Mucosa of rectum (tissue), 2 donors: ENCODE results near the gene PIGP.

ENCODE experiments used
- H3K27ac ChIP-seq, 2 donors: one replicate each; pipeline ENCODE4 v1.7.0; 2013; ENCODE audit warnings: inconsistent platforms in 2 of 2, low read depth in 2 of 2, low read length in 2 of 2
- H3K27me3 ChIP-seq, 2 donors: one replicate each; pipeline ENCODE4 v1.7.0; 2013; ENCODE audit warnings: low read length in 2 of 2; ENCODE audit not compliant: control insufficient read depth in 2 of 2, insufficient read depth in 2 of 2
- H3K36me3 ChIP-seq, 2 donors: one replicate each; pipeline ENCODE4 v1.7.0; 2013; ENCODE audit warnings: low read length in 2 of 2; ENCODE audit not compliant: control insufficient read depth in 2 of 2, insufficient read depth in 2 of 2
- H3K4me1 ChIP-seq, 2 donors: one replicate each; pipeline ENCODE4 v1.7.0; 2013; ENCODE audit warnings: low read length in 2 of 2, mild to moderate bottlenecking in 1 of 2; ENCODE audit not compliant: control insufficient read depth in 2 of 2, insufficient read depth in 2 of 2
- H3K4me3 ChIP-seq, 2 donors: one replicate each; pipeline ENCODE4 v1.7.0; 2013; ENCODE audit warnings: low read length in 2 of 2
- H3K9ac ChIP-seq, 2 donors: one replicate each; pipeline ENCODE4 v1.7.0; 2013; ENCODE audit warnings: low read length in 2 of 2, low read depth in 1 of 2, mild to moderate bottlenecking in 1 of 2
- H3K9me3 ChIP-seq, 2 donors: one replicate each; pipeline ENCODE4 v1.7.0; 2013; ENCODE audit warnings: low read length in 2 of 2; ENCODE audit not compliant: control insufficient read depth in 2 of 2
- donor health status: healthy.
- donor health status: Normal muscosa, but diverticular disease.

Gene PIGP

GRCh38 chr21:37077403-37077802 lies 4.5 kb upstream of the PIGP start:
- Histone ChIP-seq H3K4me1 (peaks cover 7 to 8% of the 10 kb centered on the region in 2 donors), H3K27ac (no peak overlapping the region), H3K36me3 (no peaks in the 10 kb centered on the region), H3K27me3 (no peaks in the 10 kb centered on the region), H3K9me3 (no peaks in the 10 kb centered on the region), H3K9ac (no peak overlapping the region), H3K4me3 (no peak overlapping the region)

DNA sequence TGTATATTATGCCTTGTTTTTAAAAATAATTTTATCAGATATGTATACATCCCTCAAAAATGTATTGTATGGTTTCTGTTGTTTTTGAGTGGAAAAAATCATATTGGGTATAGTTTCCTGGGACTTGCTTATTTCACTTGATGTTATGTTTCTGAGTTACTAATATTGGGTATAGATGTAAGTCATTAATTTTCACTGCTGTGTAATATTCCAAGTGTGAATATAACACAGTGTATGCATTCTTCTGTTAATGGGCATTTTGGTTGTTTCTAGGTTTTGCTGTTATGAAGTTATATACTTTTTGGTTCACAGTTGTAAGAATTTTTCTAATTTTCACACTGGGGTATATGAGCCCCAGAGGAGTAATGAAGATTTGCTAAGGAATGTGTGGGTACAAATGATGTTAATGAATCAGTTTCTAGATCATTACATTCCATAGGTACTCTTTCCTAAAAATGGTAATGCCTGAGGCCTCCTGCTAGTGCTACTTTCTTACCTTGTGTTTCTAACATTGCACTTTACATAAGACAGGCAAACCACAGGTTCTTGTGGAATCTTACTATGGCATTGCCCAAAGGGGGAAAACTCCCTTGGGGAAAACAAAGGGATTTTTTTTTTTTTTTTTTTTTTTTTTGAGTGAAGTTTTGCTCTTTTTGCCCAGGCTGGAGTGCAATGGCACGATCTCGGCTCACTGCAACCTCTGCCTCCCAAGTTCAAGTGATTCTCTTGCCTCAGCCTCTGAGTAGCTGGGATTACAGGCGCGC lies 3.4 kb upstream of the PIGP start:
- no peak overlapping the region for H3K4me3 ChIP-seq
- H3K9ac ChIP-seq, result no peak overlapping the region

GRCh38 chr21:37075214-37075770 lies 2.4 kb upstream of the PIGP start:
- no peaks in the 10 kb centered on the region for H3K36me3 ChIP-seq
- no peak overlapping the region for H3K27ac ChIP-seq
- no peak overlapping the region for H3K9ac ChIP-seq
- no peaks in the 10 kb centered on the region for H3K9me3 ChIP-seq
- H3K4me3 ChIP-seq, result no peak overlapping the region
- H3K27me3 ChIP-seq, result no peaks in the 10 kb centered on the region
- peaks cover 16 to 18% of the 10 kb centered on the region in 2 donors for H3K4me1 ChIP-seq

More for the DNA sequence above, 3.4 kb upstream of the PIGP start:
- no peaks in the 10 kb centered on the region for H3K9me3 ChIP-seq
- no peaks in the 10 kb centered on the region for H3K36me3 ChIP-seq
- H3K4me1 ChIP-seq, result peaks cover 13 to 18% of the 10 kb centered on the region in 2 donors
- H3K27me3 ChIP-seq, result no peaks in the 10 kb centered on the region
- H3K27ac ChIP-seq, result no peak overlapping the region

DNA sequence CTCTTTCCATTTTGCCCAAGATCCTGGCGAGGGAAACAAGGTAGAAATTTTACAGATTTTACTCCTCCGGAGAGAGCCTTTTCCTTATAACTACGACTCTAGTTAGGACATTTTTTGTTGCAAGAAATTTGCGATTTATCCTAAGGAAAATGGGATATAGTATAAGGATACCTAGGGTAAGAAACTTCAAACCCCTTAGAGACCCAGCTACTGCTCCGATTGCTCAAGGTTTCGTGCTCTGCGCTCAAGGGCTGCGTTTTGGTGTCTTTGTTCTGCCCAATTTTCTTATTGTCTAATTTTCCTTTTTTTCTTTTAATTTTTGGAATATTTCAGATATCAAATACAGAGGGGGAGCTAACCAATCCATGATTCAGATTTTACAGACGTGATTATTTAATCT lies 1.7 kb upstream of the PIGP start:
- H3K9ac ChIP-seq, result peak overlapping the region; percentile 93 to 97
- peak overlapping the region; percentile 96 to 99 for H3K4me3 ChIP-seq
- H3K9me3 ChIP-seq, result no peaks in the 10 kb centered on the region
- no peaks in the 10 kb centered on the region for H3K27me3 ChIP-seq
- H3K4me1 ChIP-seq, result peaks cover 16 to 18% of the 10 kb centered on the region in 2 donors
- H3K27ac ChIP-seq, result peak overlapping the region; percentile 98
- no peaks in the 10 kb centered on the region for H3K36me3 ChIP-seq

- H3K4me1 ChIP-seq, result peaks cover 16 to 18% of the 10 kb centered on the region in 2 donors
- peak overlapping the region; percentile 93 to 97 for H3K9ac ChIP-seq
- peak overlapping the region; percentile 96 to 99 for H3K4me3 ChIP-seq
- H3K27me3 ChIP-seq, result no peaks in the 10 kb centered on the region
- H3K9me3 ChIP-seq, result no peaks in the 10 kb centered on the region
- peak overlapping the region; percentile 98 for H3K27ac ChIP-seq
- H3K36me3 ChIP-seq, result no peaks in the 10 kb centered on the region
These were observed 1.3 kb upstream of the PIGP start for GRCh38 chr21:37074197-37074510.

GRCh38 chr21:37073417-37074196 lies 736 bp upstream of the PIGP start:
- H3K4me1 ChIP-seq, result peaks cover 16 to 18% of the 10 kb centered on the region in 2 donors
- peak overlapping the region; percentile 98 for H3K27ac ChIP-seq
- H3K4me3 ChIP-seq, result peak overlapping the region; percentile 96 to 99
- peaks cover 0 to 3% of the 10 kb centered on the region in 2 donors for H3K36me3 ChIP-seq
- H3K27me3 ChIP-seq, result no peaks in the 10 kb centered on the region
- H3K9ac ChIP-seq, result peak overlapping the region; percentile 93 to 97
- H3K9me3 ChIP-seq, result no peaks in the 10 kb centered on the region

DNA sequence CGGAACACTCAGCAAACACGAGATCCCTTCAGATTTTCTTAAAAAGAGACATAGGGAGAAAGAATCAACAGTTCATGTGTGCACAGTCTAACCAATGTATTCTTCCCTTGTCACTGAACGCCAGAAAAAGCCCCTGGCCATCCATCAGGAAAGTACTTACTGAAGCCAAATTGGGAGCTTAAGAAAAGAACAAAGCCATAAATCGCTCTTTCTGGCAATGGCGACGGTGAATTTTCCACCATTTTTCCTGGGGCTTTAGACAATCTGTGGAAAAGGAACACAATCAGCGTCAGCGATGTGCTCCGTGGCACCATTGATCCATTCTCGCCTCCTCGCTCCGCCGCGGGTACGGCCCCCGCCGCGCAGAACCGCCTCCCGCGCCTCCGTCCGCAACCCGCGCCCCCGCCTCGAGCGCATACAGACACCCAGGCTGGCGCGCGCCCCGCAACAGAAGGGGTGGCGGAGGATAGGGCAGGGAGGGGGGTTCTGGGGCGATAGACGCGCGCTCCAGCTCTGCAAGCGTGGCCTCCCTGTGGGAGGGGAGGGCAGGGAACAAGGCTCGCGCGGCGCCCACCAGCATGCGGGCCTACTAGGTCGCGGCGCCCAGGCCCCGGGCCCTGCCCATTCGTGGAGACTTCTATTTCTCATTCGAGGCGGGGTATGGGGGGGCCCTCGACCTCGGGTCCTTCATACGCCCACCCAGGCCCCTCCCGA lies 440 bp downstream of the PIGP start:
- Histone ChIP-seq H3K9ac (peak overlapping the region; percentile 95 to 97), H3K9me3 (no peaks in the 10 kb centered on the region), H3K4me1 (peaks cover 16 to 18% of the 10 kb centered on the region in 2 donors), H3K36me3 (peaks cover 0 to 3% of the 10 kb centered on the region in 2 donors), H3K27ac (peak overlapping the region; percentile 98), H3K27me3 (no peaks in the 10 kb centered on the region), H3K4me3 (peak overlapping the region; percentile 79 to 94)

DNA sequence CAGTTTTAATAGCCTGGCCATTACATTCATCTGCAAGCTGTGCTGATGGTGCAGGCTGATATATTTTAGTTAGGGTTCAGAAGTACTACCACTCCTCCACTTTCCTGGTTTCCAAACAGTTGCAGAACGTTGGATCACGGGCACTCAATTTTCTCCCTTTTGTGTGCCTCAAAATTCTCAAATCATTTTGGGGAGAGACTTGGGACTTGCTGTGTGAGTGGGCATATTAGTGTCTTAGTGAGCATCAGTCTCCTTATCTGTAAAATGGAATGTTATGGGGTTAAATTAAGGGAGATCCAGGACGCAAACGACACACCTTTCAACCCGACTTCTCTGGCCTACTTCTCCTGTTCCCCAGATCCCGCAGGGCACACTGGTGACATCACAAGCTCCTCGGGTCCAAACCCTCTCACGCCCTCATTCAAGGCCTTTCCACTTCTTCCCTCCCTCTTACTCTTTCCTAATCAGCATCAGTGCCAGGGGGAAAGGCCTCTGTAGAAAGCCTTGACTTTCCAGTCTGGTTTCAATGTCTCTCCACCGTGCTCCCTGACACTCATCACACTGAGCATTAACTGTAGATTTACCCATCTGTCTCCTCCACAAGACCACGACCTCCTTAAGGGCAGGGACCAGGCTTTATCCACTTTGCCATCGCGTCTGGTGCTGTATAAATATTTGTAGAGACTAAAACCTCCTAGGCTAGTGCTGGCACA lies 1.2 kb downstream of the PIGP start:
- peaks cover 16 to 18% of the 10 kb centered on the region in 2 donors for H3K4me1 ChIP-seq
- H3K4me3 ChIP-seq, result peak overlapping the region; percentile 79 to 94
- no peaks in the 10 kb centered on the region for H3K9me3 ChIP-seq
- H3K36me3 ChIP-seq, result peaks cover 0 to 6% of the 10 kb centered on the region in 2 donors
- peak overlapping the region; percentile 98 for H3K27ac ChIP-seq
- peak overlapping the region; percentile 95 to 97 for H3K9ac ChIP-seq
- no peaks in the 10 kb centered on the region for H3K27me3 ChIP-seq

- Histone ChIP-seq H3K9ac (no peak overlapping the region), H3K36me3 (peaks cover 0 to 8% of the 10 kb centered on the region in 2 donors), H3K27me3 (no peaks in the 10 kb centered on the region), H3K27ac (no peak overlapping the region), H3K4me3 (no peak overlapping the region), H3K9me3 (no peaks in the 10 kb centered on the region), H3K4me1 (peaks cover 1 to 2% of the 10 kb centered on the region in 2 donors)
These were observed 7.2 kb downstream of the PIGP start for GRCh38 chr21:37065561-37066177.
